ENCODE results near the gene NSG2.
A peak's percentile ranks its signal among the peaks of the same experiment; 100 is the strongest.
"Not testable (repeated sequence)": the region's sequence is repeated elsewhere in the genome, so short reads cannot be mapped to it uniquely, and the experiment has no call there.

The NSG2 gene

GRCh38 chr5:174063082-174063756 is 17.7 kb downstream of the NSG2 start:
- DNase-seq: no peak

- peak; percentile 38 for DNase-seq
Measured at GRCh38 chr5:174064171-174064570, 18.7 kb downstream of the NSG2 start.

- peak; percentile 98 for DNase-seq
Measured at GRCh38 chr5:174065528-174066197, 20.2 kb downstream of the NSG2 start.

GRCh38 chr5:174067499-174067898 is 22.0 kb downstream of the NSG2 start:
- no peak for DNase-seq

GRCh38 chr5:174071484-174071883 is 26.0 kb downstream of the NSG2 start:
- no peak for DNase-seq

GRCh38 chr5:174073122-174073660 is 27.7 kb downstream of the NSG2 start:
- no peak for DNase-seq

GRCh38 chr5:174074369-174074768 is 28.9 kb downstream of the NSG2 start:
- no peak for DNase-seq

GRCh38 chr5:174078416-174078815 is 32.9 kb downstream of the NSG2 start:
- peak; percentile 39 for DNase-seq

GRCh38 chr5:174082286-174082685 is 36.8 kb downstream of the NSG2 start:
- peak; percentile 91 for DNase-seq

- DNase-seq: no peak
Measured at GRCh38 chr5:174083056-174083827, 37.7 kb downstream of the NSG2 start.

GRCh38 chr5:174084691-174085154 is 39.2 kb downstream of the NSG2 start:
- DNase-seq: no peak

GRCh38 chr5:174086751-174087150 is 41.2 kb downstream of the NSG2 start:
- no peak for DNase-seq

- no peak for DNase-seq
Measured at GRCh38 chr5:174087783-174088182, 42.3 kb downstream of the NSG2 start.

GRCh38 chr5:174090129-174090528 is 44.6 kb downstream of the NSG2 start:
- no peak for DNase-seq

- no peak for DNase-seq
Measured at GRCh38 chr5:174093123-174093522, 47.6 kb downstream of the NSG2 start.

- no peak for DNase-seq
Measured at GRCh38 chr5:174094857-174095606, 49.5 kb downstream of the NSG2 start.

- DNase-seq: no peak
Measured at GRCh38 chr5:174096619-174097018, 51.1 kb downstream of the NSG2 start.

GRCh38 chr5:174097486-174098185 is 52.1 kb downstream of the NSG2 start:
- DNase-seq: peak; percentile 34

- DNase-seq: no peak
Measured at GRCh38 chr5:174098694-174099093, 53.2 kb downstream of the NSG2 start.

GRCh38 chr5:174100490-174100889 is 55.0 kb downstream of the NSG2 start:
- no peak for DNase-seq

GRCh38 chr5:174101195-174101730 is 55.8 kb downstream of the NSG2 start:
- DNase-seq: peak; percentile 26

GRCh38 chr5:174102574-174102973 is 57.1 kb downstream of the NSG2 start:
- DNase-seq: not testable (repeated sequence)

All from DMS53 (cell line).